ENCODE measurements around the gene PROCR. TPM values are rescaled to one million over a fixed set of nuclear protein-coding genes. Genes with fewer than 3 reads are reported as not detected.
"Not testable (repeated sequence)": the region's sequence is repeated elsewhere in the genome, so short reads cannot be mapped to it uniquely, and the experiment has no call there.

The PROCR gene
- total RNA-seq, 2 experiments from 2014 or later: 3.5 to 3.8 TPM

GRCh38 chr20:35190556-35190955 is 18.7 kb downstream of the PROCR start:
- POLR2A ChIA-PET: no interaction called here
- CTCF ChIA-PET: no interaction called here

- CTCF ChIA-PET: interaction anchor here (0.9 kb wide), 1 partner anchor 47 kb away, joined by 3 read pairs; no protein-coding TSS in a partner anchor
Observed at GRCh38 chr20:35191419-35192117, 19.7 kb downstream of the PROCR start.

GRCh38 chr20:35192118-35192872 is 20.4 kb downstream of the PROCR start:
- CTCF ChIA-PET: interaction anchor here (0.9 to 1.5 kb wide), 2 partner anchors 48 to 96 kb away, joined by 3 to 5 read pairs; no protein-coding TSS in a partner anchor
- POLR2A ChIA-PET: no interaction called here

More at GRCh38 chr20:35191419-35192117, 19.7 kb downstream of the PROCR start:
- POLR2A ChIA-PET: no interaction called here

GRCh38 chr20:35193031-35193791 is 21.3 kb downstream of the PROCR start:
- CTCF ChIA-PET: interaction anchor here (1.0 to 1.5 kb wide), 2 partner anchors 45 to 97 kb away, joined by 3 to 5 read pairs; no protein-coding TSS in a partner anchor
- POLR2A ChIA-PET: not testable (repeated sequence)

GRCh38 chr20:35196313-35196712 is 24.4 kb downstream of the PROCR start:
- ChIA-PET CTCF (no interaction called here), POLR2A (no interaction called here)

GRCh38 chr20:35199740-35200139 is 27.9 kb downstream of the PROCR start:
- ChIA-PET POLR2A (no interaction called here), CTCF (no interaction called here)

- CTCF ChIA-PET: no interaction called here
- POLR2A ChIA-PET: no interaction called here
Observed at GRCh38 chr20:35200267-35200666, 28.4 kb downstream of the PROCR start.

- POLR2A ChIA-PET: not testable (repeated sequence)
Observed at GRCh38 chr20:35201467-35201866, 29.6 kb downstream of the PROCR start.

GRCh38 chr20:35206802-35207201 is 34.9 kb downstream of the PROCR start:
- POLR2A ChIA-PET: no interaction called here

More at GRCh38 chr20:35201467-35201866, 29.6 kb downstream of the PROCR start:
- CTCF ChIA-PET: not testable (repeated sequence)

GRCh38 chr20:35207950-35208611 is 36.2 kb downstream of the PROCR start:
- POLR2A ChIA-PET: no interaction called here
- CTCF ChIA-PET: interaction anchor here (0.6 to 4.0 kb wide), 5 partner anchors 17 to 129 kb away, joined by 3 to 35 read pairs (median 5); partner anchors contain the start of genes EDEM2 and TRPC4AP

More at GRCh38 chr20:35206802-35207201, 34.9 kb downstream of the PROCR start:
- CTCF ChIA-PET: interaction anchor here (4.0 kb wide), 1 partner anchor 112 kb away, joined by 35 read pairs; the partner anchor contains the start of gene TRPC4AP

GRCh38 chr20:35215066-35215956 is 43.4 kb downstream of the PROCR start:
- ChIA-PET POLR2A (interaction anchor here (0.6 to 0.7 kb wide), 2 partner anchors 376 to 1428 kb away, joined by 4 to 6 read pairs; no protein-coding TSS in a partner anchor), CTCF (interaction anchor here (0.6 kb wide), 1 partner anchor 23 kb away, joined by 3 read pairs; no protein-coding TSS in a partner anchor)

- CTCF ChIA-PET: no interaction called here
- POLR2A ChIA-PET: no interaction called here
Observed at GRCh38 chr20:35216541-35216940, 44.7 kb downstream of the PROCR start.

GRCh38 chr20:35223941-35224340 is 52.1 kb downstream of the PROCR start:
- CTCF ChIA-PET: interaction anchor here (2.1 kb wide), 1 partner anchor 15 kb away, joined by 5 read pairs; no protein-coding TSS in a partner anchor
- POLR2A ChIA-PET: no interaction called here

- ChIA-PET CTCF (interaction anchor here (2.1 kb wide), 1 partner anchor 16 kb away, joined by 5 read pairs; no protein-coding TSS in a partner anchor), POLR2A (no interaction called here)
Observed at GRCh38 chr20:35224536-35224935, 52.7 kb downstream of the PROCR start.

GRCh38 chr20:35225319-35226125 is 53.6 kb downstream of the PROCR start:
- POLR2A ChIA-PET: no interaction called here
- CTCF ChIA-PET: interaction anchor here (2.1 kb wide), 1 partner anchor 17 kb away, joined by 5 read pairs; no protein-coding TSS in a partner anchor

- POLR2A ChIA-PET: interaction anchor here (0.5 to 0.7 kb wide), 2 partner anchors 100 to 228 kb away, joined by 3 to 8 read pairs; no protein-coding TSS in a partner anchor
Observed at GRCh38 chr20:35226126-35226883, 54.4 kb downstream of the PROCR start, which contains the start of gene MMP24. TSS of gene MMP24 (plus strand) at chr20:35226690. CDS start at chr20:35226739, 49 bp downstream.

More at GRCh38 chr20:35226126-35226883, 54.4 kb downstream of the PROCR start, which contains the start of gene MMP24:
- CTCF ChIA-PET: no interaction called here
